ENCODE data around the gene BMP10.

Gene BMP10

GRCh38 chr2:68889500-68889899, 18.3 kb upstream of the BMP10 start:
- DNase-seq = no peak

GRCh38 chr2:68889021-68889420, 17.8 kb upstream of the BMP10 start:
- no peak for DNase-seq

- no peak for DNase-seq
Measured at GRCh38 chr2:68888038-68888704, 17.0 kb upstream of the BMP10 start.

- DNase-seq = no peak
Measured at GRCh38 chr2:68885811-68886075, 14.5 kb upstream of the BMP10 start.

- no peak for DNase-seq
Measured at GRCh38 chr2:68885074-68885810, 14.0 kb upstream of the BMP10 start.

- DNase-seq = no peak
Measured at GRCh38 chr2:68880213-68880612, 9.0 kb upstream of the BMP10 start.

- DNase-seq = no peak
Measured at GRCh38 chr2:68879296-68879695, 8.1 kb upstream of the BMP10 start.

- DNase-seq = no peak
Measured at GRCh38 chr2:68878753-68879152, 7.6 kb upstream of the BMP10 start.

GRCh38 chr2:68878071-68878711, 7.0 kb upstream of the BMP10 start:
- no peak for DNase-seq

- no peak for DNase-seq
Measured at GRCh38 chr2:68877079-68877772, 6.0 kb upstream of the BMP10 start.

- DNase-seq = no peak
Measured at GRCh38 chr2:68870215-68870614, 982 bp downstream of the BMP10 start.

- no peak for DNase-seq
Measured at GRCh38 chr2:68865108-68865507, 6.1 kb downstream of the BMP10 start.

GRCh38 chr2:68863996-68864395, 7.2 kb downstream of the BMP10 start:
- DNase-seq = no peak

- DNase-seq = no peak
Measured at GRCh38 chr2:68862889-68863288, 8.3 kb downstream of the BMP10 start.

- DNase-seq = no peak
Measured at GRCh38 chr2:68861330-68861729, 9.9 kb downstream of the BMP10 start.

GRCh38 chr2:68860111-68860510, 11.1 kb downstream of the BMP10 start:
- no peak for DNase-seq

- DNase-seq = no peak
Measured at GRCh38 chr2:68857855-68858456, 13.2 kb downstream of the BMP10 start.

- no peak for DNase-seq
Measured at GRCh38 chr2:68857202-68857845, 13.9 kb downstream of the BMP10 start.

- no peak for DNase-seq
Measured at GRCh38 chr2:68855550-68855949, 15.6 kb downstream of the BMP10 start.

GRCh38 chr2:68854476-68854875, 16.7 kb downstream of the BMP10 start:
- no peak for DNase-seq

- DNase-seq = no peak
Measured at GRCh38 chr2:68853915-68854314, 17.3 kb downstream of the BMP10 start.

GRCh38 chr2:68853035-68853434, 18.2 kb downstream of the BMP10 start:
- no peak for DNase-seq

GRCh38 chr2:68850524-68850923, 20.7 kb downstream of the BMP10 start:
- no peak for DNase-seq

Data from cortex of kidney (tissue), 1 donor.